22Rv1 (cell line): ENCODE measurements around the gene TGM1.
"Not testable (repeated sequence)": the region's sequence is repeated elsewhere in the genome, so short reads cannot be mapped to it uniquely, and the experiment has no call there.

Experiments used
- CTCF ChIP-seq: fragments of 450-650 bp; IDR thresholded peaks from 2 replicates; pipeline ENCODE4 v1.5.1; 2017; ENCODE audit warnings: mild to moderate bottlenecking
- ZFX ChIP-seq: fragments of 450-650 bp; IDR thresholded peaks from 2 replicates; pipeline ENCODE4 v1.6.1; 2017; ENCODE audit warnings: antibody characterized with exemption, borderline replicate concordance

GRCh38 chr14:24216876-24217275, 46.1 kb downstream of the TGM1 start:
- TF ChIP-seq CTCF, ZFX: not testable (repeated sequence)
